Lower lobe of right lung (tissue), 2 donors: Measurements from ENCODE around the gene DAP. TPM values are rescaled to one million over a fixed set of nuclear protein-coding genes. Genes with fewer than 3 reads are reported as not detected.
"Not testable (repeated sequence)": the region's sequence is repeated elsewhere in the genome, so short reads cannot be mapped to it uniquely, and the experiment has no call there.

Experiments used
- ATAC-seq, 2 donors: fragments of 200-7000 bp; cut with Tn5 transposase; one replicate each; pipeline ENCODE4 v1.9.1; 2020 to 2022; ENCODE audit warnings: mild to moderate bottlenecking in 2 of 2, moderate library complexity in 2 of 2
- DNase-seq: peaks from one replicate; pipeline ENCODE4 v3.0.0-alpha.2; 2020
- H3K27ac ChIP-seq: fragments of 200-600 bp; one replicate; pipeline ENCODE4 v1.8.0; 2022
- H3K27me3 ChIP-seq: fragments of 200-600 bp; one replicate; pipeline ENCODE4 v1.8.0; 2022; ENCODE audit warnings: low read depth
- H3K36me3 ChIP-seq: fragments of 200-600 bp; one replicate; pipeline ENCODE4 v1.8.0; 2022; ENCODE audit warnings: mild to moderate bottlenecking
- H3K4me1 ChIP-seq: fragments of 200-600 bp; one replicate; pipeline ENCODE4 v1.8.0; 2022
- H3K4me3 ChIP-seq: fragments of 200-600 bp; one replicate; pipeline ENCODE4 v1.8.0; 2022; ENCODE audit warnings: mild to moderate bottlenecking
- H3K9me3 ChIP-seq: fragments of 200-600 bp; one replicate; pipeline ENCODE4 v1.8.0; 2022
- intact Hi-C: fragments of 100-400 bp; cut with DNase I; formaldehyde crosslinking; loops from one replicate; pipeline ENCODE4 v1.11.0; 2022
- total RNA-seq: library from RNA; stranded (reverse); fragmentation: NEBNext Ultra II Directional; extraction: Animal tissue kit (Norgen Biotek cat#: 25700); gene quantifications from one replicate; pipeline ENCODE4 v1.2.1, GENCODE V29; 2021
- TF ChIP-seq, protein P1 (sequence below): fragments of 200-600 bp; IDR thresholded peaks from one replicate; pipeline ENCODE4 v1.8.0; 2022; ENCODE audit warnings: antibody characterized with exemption, mild to moderate bottlenecking
- donor health status: DM: no; HTN: yes; CAD: no; lungs with severe emphysema.

DAP gene
- total RNA-seq, 1 donor from 2014 or later, result 89.8 TPM

DNA sequence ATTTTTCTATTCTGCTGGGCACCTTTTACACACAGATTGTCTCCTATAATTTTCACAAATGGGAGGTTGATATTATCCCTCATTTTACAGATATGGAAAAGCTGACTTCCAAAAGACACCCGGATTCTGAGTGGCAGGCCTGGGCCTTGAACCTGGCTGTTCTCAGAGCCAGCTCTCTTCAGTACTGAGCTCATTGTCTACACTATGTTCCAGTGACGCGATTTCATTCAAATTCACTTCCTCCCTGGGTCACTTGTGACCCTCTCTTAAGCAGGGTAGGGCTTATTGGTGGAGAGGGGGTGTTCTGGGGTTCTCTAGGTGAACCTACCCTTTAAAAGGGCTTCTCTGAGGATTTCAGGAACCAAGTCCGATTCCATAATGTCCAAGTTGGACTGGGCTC, 127.0 kb downstream of the DAP start:
- Histone ChIP-seq H3K9me3 (no peaks in the 10 kb centered on the region), H3K27ac (no peak overlapping the region), H3K4me1 (peaks cover 13% of the 10 kb centered on the region), H3K27me3 (no peaks in the 10 kb centered on the region), H3K4me3 (no peak overlapping the region), H3K36me3 (no peaks in the 10 kb centered on the region)
- ATAC-seq, result no peak
- TF ChIP-seq, protein P1, sequence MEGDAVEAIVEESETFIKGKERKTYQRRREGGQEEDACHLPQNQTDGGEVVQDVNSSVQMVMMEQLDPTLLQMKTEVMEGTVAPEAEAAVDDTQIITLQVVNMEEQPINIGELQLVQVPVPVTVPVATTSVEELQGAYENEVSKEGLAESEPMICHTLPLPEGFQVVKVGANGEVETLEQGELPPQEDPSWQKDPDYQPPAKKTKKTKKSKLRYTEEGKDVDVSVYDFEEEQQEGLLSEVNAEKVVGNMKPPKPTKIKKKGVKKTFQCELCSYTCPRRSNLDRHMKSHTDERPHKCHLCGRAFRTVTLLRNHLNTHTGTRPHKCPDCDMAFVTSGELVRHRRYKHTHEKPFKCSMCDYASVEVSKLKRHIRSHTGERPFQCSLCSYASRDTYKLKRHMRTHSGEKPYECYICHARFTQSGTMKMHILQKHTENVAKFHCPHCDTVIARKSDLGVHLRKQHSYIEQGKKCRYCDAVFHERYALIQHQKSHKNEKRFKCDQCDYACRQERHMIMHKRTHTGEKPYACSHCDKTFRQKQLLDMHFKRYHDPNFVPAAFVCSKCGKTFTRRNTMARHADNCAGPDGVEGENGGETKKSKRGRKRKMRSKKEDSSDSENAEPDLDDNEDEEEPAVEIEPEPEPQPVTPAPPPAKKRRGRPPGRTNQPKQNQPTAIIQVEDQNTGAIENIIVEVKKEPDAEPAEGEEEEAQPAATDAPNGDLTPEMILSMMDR, result no peak
- intact Hi-C loops, result no loop called here
- no peak for DNase-seq

DNA sequence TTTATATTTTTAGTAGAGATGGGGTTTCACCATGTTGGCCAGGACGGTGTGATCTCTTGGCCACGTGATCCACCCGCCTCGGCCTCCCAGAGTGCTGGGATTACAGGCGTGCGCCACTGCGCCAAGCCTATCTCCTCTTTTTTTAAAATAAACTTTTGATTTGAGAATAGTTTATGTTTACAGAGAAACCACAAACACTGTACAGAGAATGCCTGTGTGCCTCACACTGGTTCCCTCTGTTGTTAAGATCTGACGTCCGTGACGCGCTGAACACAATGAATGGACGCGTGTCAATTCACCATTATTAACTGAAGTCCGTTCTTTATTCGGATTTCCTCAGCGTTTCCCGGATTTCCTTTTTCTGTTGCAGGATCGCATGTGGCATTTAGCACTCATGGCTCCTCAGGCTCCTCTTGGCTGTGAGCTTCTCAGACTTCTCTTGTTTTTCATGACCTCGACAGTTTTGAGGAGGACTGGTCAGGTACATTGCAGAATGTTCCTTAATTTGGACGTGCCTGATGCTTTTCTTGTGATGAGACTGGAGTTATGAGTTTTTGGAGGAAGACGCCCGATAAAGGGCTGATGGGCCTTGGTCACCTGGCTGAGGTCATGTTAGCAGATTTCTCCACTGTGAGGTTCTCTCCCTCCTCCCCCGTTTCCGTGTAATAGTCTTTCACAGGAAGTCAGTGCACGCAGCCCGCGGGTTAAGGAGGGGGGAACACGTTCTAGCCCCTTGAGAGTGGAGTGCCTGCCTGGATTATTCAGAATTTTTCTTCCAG, 127.6 kb downstream of the DAP start:
- DNase-seq (no peak), ATAC-seq (no peak)
- Histone ChIP-seq H3K9me3 (no peaks in the 10 kb centered on the region), H3K36me3 (no peaks in the 10 kb centered on the region), H3K4me1 (peaks cover 13% of the 10 kb centered on the region), H3K27me3 (no peaks in the 10 kb centered on the region), H3K4me3 (no peak overlapping the region), H3K27ac (no peak overlapping the region)
- intact Hi-C loops, result no loop called here
- TF ChIP-seq, protein P1, result no peak

DNA sequence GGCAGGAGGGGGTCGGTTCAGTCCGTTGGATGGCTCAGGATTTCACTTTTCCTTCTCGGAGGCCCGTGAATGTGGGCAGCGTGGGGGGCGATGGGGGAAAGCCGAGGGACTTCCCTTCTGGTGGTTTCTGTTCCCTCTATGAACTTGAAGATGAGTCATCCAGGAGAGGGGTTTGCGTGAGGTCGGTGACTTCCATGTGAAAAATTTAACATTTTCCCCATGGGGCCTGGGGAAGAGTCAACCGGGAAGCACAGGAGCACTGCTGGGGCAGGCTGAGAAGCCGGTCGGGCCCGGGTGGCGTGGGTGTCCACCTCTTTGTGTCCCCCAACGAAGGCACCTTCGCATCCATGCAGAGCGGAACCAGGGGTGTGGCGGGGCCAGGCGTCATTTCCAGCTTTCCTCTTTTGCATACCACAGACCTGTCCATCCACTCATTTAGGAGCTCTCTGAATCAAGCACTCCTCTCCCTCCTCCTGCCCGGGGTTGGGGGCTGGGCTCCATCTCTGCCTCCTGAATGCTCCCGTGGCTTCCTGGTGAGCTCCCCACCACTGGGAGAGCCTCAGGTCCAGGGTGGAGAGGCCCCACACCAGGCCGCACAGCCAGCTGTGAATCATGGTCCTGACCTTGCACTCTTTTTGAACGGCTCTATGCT, 128.8 kb downstream of the DAP start:
- Histone ChIP-seq H3K27me3 (no peaks in the 10 kb centered on the region), H3K9me3 (no peaks in the 10 kb centered on the region), H3K36me3 (no peaks in the 10 kb centered on the region), H3K4me1 (peaks cover 24% of the 10 kb centered on the region), H3K27ac (no peak overlapping the region), H3K4me3 (peak overlapping the region; percentile 21)
- TF ChIP-seq, protein P1, result no peak
- DNase-seq (no peak), ATAC-seq (peak; percentile 17 to 19)
- intact Hi-C loops, result no loop called here

DNA sequence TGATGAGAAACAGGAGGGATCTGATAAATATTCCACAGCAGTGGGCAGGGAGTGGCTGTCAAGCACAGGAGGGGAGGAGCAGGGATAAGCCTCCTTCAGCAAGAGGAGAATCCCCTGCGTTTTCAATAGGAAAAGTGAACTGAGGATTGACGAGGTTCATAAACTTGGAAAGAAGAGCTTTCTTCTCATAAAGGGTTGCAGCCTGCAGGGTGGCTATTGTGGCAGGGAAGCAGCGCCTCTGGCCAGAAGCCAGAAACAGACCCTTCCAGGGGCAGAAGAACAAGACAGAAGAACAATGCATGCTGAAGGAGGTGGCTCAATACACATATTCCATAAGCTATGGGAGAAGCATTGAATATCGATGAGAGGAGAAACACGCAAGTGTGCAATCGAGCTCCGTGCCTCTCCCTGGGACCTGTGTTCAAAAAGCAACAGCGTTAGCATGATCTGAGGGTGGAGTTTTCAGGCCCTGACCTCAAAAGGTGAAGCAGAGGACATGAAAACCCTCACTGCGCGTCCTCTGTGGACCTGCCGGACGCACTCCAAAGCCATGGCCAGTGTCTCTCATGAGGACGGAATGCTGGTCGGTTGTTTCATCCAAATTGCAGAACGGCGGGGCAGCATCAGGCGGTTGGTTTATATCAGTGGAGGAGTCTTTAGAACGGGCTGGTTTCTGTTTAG, 129.6 kb downstream of the DAP start:
- no peaks in the 10 kb centered on the region for H3K9me3 ChIP-seq
- H3K4me1 ChIP-seq, result peaks cover 32% of the 10 kb centered on the region
- H3K27ac ChIP-seq, result no peak overlapping the region
- peak overlapping the region; percentile 21 for H3K4me3 ChIP-seq
- intact Hi-C loops, result no loop called here
- H3K27me3 ChIP-seq, result no peaks in the 10 kb centered on the region
- ATAC-seq (no peak), DNase-seq (no peak)
- TF ChIP-seq, protein P1, result no peak
- no peaks in the 10 kb centered on the region for H3K36me3 ChIP-seq

DNA sequence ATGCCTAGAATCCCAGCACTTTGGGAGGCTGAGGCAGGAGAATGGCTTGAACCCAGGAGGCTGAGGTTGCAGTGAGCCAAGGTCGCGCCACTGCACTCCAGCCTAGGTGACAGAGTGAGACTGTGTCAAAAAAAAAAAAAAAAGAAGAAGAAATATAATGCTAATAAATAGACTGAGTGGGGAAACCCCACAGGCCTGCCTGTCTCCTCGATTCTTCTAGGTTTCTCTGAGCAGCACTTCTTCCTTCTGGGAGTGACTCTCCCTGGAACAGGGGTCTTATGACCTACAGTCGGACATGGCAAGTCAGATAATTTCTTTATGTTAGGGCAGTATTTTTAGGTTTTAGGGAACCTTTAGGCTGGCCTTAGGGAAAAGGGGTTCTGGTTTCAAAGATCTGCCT, 130.3 kb downstream of the DAP start:
- ATAC-seq, DNase-seq, H3K36me3 ChIP-seq, H3K9me3 ChIP-seq, H3K4me3 ChIP-seq, H3K27me3 ChIP-seq, H3K27ac ChIP-seq, intact Hi-C loops: not testable (repeated sequence)
- peaks cover 34% of the 10 kb centered on the region for H3K4me1 ChIP-seq
